Inferior parietal cortex (tissue), 1 donor: Measurements from ENCODE around the gene ATP5F1D.

Experiments
- DNase-seq: peaks from one replicate; pipeline ENCODE4 v3.0.0-alpha.2; 2016; ENCODE audit errors: extremely low spot score

The ATP5F1D gene

DNA sequence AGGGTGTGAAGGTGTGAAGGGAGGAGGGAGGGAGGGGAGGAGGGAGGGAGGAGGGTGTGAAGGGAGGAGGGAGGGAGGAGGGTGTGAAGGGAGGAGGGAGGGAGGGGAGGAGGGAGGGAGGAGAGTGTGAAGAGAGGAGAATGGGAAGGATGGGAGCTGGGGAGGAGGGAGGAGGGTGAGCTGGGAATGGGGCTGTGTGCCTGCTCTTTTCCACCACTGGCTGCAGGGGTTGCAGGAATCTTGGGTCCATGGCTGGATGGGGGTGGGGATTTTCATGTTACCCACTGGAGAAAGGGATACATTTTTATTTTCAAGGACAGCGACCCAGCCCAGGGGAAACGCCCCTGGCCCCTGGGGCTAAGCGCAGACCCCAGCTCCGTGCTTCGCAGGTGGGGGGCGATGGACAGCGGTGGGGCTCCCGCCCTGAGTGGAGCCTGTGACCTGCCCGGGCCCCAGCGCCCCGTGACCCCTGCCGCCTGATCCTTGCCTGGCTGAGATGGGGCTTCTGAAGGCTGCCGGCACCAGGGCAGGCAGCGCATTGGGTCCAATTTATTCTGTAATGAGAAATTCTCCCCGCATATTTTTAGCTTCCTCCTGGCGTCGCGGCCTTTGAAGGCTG is 41.1 kb downstream of the ATP5F1D start:
- DNase-seq: no peak

DNA sequence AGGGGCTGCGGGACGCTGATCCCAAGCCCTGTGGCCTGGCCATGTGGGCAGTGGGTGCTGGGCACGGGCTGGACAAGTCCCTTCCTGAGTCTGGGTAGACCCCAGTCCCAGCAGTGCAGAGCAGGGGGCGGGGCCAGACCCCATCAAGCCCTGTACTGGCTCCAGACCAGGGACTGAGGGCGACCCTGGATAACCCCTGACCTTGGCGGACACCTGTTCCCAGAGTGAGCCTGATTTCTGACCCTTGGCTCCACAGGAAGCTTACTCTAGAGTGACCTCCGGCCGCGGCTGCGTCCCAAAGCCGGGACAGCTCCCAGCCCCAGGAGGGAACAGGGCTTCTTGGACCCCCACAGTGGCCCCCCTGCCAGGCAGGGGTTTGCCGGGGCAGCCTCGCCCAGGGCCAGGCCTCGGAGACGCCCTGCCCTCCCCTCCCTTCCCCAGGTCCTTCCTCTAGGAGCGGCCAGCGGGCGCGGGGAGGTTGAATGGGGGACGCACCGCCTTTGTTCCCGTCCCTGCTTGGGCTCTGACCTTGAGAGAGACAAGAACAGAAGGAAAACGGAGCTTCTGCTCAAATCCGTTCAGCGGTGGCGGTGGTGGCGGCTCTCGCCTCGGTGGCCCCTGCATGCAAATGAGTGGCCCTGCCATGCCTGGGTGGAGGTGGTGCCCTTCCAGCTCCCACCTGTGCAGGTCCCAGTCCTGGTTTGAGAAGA is 41.8 kb downstream of the ATP5F1D start:
- no peak for DNase-seq

DNA sequence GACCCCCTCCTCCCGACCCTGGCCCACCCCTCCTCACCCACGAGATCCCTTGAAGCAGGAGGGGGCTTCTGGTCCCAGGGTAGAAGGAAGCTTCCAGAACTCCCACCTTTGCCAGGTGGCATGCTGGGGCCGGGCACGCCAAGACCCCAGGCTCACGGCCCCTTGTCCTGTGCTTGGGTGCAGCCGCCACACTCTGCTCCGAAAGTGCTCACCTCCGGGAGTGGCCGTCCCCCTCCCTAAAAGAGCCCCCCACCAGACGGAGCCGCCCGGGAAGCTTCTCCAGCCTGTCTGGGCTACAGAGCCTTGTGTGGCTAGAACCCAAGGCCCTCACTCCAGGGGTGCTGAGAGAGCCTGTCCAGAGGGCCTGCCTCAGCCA is 42.4 kb downstream of the ATP5F1D start:
- DNase-seq: no peak

DNA sequence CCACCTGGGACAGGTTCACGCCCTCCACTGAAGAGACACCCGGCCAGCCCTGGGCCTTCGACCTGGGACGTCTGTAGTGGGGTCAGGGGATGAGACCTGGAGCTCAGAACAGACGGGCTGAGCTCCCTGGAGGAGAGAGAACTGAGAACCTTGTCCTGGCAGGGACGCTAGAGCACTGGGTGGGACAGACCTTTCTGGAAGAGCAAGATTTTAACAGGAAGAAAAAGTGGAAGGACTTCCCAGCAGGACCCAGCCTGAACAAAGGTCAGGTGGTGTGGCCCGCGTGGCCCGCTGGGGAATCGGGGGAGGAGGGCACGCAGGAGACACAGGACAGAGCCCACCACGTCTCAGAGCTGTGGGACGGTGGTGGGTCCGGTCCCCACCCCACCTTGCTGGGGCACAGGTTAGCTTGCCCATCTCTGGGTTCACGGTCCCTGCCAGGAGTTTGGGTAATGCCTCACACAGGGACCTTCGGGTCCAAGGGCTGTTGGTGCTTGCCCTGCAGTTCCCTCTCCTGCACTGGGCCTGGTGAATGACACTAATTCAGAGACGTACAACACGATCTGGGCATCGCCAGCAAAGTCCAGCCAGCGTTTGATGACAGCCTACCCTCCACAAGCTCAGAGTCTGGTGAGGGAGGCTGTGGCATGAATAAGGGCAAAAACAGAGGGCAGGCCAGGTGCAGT is 42.9 kb downstream of the ATP5F1D start:
- no peak for DNase-seq

DNA sequence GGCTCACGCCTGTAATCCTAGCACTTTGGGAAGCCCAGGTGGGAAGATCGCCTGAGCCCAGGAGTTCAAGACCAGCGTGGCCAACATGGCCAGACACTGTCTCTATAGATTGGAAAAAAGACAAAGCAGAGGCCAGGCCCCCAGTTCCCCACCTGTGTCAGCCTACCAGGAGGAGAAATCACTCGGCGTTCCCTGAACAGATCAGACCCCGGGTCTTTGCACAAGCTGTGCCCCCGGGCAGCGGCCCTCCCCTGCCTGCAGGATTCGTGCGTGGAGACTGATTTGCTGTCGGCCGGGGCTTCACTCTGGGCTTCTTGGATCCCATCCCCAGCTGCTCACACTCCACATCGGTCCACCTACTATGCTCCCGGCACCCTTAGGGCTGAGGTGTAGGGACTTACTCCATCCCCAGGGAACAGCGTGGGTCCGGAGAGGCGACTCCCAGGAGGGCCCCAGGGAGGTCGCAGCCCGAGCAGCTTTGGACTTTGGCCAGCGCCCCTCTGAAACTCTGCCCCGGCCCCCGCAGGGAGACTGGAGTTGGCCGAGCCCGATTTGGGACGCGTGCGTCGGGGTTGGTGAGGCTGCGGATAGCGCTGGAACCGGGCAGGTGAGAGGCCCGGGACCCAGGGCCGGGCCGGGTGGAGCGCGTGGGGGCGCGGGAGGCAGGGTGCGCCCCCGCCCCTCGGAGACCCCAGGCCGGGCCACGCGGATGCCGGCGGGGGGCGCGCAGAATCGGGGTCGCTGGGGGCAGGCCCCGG is 43.6 kb downstream of the ATP5F1D start:
- no peak for DNase-seq

DNA sequence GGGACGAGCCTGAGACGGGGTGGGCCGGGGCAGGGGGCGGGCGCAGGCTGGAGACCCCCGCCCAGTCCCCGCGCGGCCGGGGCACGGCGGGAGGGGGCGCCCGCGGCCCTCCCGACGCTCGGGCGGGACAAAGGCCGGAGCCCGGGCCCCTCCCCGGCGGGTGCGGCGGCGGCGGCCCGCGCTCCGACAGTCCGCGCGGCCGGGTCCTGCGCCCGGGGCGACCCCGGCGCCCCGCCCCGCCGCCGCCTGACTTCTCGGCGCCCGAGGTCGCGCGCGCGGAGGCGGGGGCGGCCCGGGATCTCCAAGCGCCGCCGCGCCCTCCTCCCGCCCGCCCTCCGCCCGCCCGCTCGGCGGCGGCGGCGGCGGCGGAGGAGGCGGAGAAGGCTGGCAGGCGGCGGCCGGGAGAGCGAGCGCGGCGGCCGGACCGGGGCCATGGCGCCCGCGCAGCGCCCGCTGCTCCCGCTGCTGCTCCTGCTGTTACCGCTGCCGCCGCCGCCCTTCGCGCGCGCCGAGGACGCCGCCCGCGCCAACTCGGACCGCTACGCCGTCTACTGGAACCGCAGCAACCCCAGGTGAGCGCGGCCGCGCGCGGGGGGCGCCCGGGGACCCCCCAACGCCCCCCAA is 44.3 kb downstream of the ATP5F1D start, which contains the start of gene EFNA2:
Gene EFNA2, plus strand, starts transcription at position 137 of the 624 bp plus-strand sequence. Its CDS starts 296 bp downstream, at position 433.
- DNase-seq: no peak

DNA sequence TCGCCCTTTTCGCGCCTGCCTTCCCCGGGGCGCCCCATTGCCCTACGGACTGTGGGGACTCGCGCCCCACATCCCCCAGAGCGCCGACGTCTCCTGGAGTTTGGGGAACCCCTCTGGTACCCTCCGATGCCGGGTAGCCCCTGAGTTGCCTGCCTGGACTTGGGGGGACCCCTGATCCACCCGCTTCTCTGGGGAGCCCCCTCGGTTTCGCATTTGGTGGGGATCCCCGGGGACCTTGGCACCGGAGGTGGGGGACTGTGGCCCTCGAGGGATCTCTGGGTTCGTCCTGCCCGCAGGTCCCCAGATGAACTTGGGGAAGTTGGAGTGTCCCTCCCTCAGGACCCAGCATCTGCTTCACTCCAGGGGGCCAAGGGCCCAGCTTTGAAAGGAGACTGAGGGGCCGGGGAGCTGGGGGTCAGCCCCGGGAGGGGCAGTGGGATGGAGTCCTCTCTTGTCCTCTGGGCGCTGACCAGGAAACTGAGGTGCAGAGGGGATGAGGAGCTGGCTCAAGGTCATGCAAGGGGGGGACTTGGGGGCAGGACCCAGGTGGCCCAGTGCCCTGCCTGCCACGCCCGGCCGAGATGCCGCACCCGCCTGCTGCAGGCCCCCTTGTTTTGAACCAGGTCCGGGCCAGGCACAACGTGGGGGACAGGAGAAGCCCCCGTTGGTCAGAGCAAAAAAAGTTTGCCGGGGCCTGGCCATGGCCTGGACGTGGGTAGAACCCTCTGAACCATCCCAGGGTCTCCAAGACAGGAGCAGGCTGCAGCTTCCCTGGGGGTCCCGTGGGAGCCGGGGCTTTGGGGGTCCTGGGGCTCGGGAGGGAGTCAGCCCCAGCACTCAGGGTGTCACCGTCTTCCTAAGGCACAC is 45.2 kb downstream of the ATP5F1D start:
- DNase-seq: no peak

DNA sequence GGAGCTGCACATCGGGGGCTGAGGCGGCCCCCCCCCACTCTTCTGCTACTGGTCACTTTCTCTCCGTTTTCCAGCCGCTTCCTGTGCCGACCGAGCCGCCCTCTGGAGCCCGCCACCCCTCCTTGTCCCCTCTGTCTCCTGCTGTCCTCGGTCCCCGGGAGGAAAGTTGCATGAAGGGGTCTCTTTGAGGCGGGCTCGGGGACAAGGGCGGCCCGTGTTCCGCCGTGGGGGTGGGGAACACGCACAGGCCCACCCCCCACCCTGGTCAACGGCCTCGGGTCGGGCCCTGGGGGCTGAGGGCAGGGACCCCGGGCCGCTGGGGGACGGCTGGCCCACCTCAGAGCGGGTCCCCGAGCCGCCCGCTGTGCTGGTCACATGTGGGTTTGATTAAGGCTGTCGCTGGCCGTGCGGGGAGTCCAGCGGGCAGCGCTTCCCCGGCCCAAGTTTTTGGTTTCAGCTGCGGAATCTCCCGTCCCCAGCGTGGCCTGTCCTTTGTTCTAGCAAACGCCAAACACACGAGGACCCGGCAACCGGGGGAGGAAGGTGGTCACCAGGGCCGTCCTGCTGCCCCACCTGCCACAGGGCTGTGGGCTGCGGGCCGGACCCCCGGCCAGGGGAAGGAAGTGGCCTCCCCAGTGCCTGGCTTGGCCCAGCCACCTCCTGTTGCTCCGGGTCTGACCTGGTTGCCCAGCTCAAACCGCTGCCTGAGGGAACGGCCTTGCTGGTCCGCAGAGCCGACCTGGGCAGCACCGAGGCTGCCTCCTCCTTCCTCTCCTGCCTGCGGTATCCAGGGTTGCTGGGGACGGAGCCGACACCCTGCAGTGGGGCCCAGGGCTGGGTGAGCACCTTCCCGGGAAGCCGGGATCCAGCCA is 46.0 kb downstream of the ATP5F1D start:
- DNase-seq: no peak

DNA sequence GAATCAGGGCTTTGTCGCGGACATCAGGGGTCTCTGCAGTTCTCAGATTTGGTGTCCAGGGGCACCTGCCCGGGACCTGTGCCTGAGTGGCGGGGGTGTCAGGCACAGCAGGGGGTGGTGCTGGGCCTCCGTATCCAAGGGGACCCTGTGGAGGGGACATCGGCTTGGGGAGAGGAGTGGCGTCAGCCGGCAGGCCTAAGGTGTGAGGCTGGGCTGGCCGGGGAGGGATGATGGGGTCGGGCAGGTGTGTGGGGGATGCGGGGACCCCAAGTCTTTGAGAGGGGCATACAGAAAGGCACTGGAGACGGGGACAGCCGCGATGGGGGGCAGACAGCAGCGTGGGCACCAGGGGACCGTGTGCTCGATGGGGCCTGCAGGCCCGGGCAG is 46.7 kb downstream of the ATP5F1D start:
- no peak for DNase-seq

DNA sequence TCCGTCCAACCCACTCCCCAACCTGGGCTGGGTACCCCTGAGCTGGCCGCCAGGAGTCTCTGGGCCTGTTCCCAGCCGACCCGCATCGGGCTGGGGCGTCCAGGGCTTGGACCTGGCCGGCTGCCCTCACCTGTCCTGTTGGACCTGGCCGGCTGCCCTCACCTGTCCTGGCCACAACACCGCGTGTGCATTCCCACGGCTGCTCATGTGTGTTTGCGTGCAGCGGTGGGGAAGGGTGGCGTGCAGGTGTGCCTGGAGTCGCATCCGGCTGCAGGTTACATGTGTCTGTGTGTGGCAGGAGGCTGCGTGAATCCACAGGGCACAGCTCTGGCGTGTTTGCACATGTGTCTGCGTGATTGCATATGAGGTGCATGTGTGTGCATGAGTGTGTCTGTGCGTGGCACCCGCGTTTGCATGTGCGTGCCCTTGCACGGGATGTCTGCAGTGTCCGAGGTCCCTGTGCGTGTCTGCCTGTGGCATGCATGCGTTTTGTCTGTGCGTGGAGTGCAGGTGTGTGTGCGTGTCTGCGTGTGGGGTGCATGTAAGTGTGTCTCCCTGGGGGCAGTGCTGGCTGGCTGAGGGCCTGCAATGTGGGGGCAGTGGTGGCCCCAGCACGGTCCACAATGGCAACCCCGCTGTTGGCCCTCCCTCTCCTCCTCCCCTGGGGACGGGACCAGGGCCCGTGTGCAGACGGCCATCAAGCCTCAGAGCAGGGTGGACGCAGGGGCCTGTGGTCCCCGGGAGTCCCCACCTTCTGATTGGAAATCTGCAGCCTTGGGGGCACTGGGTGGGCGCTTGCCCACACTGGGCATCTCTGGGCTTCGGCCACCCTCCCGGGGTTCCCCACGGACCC is 47.5 kb downstream of the ATP5F1D start:
- DNase-seq: no peak

DNA sequence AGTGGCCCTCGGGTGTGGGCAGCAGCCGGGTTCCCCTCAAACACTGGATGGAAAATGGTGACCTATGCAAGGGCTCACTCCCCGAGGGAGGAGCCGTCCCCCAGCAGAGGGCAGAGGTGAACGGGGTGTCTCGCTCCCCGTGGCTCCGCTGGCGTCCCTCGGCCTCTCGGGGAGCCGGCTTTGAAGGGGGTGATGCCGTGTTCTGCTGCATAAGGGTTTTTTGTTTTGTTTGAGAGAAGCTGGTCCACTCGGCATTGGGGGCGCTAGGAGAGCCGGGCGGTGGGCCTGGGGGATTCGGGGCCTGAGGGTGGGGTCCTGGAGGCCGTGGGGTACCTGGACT is 48.1 kb downstream of the ATP5F1D start:
- DNase-seq: no peak

DNA sequence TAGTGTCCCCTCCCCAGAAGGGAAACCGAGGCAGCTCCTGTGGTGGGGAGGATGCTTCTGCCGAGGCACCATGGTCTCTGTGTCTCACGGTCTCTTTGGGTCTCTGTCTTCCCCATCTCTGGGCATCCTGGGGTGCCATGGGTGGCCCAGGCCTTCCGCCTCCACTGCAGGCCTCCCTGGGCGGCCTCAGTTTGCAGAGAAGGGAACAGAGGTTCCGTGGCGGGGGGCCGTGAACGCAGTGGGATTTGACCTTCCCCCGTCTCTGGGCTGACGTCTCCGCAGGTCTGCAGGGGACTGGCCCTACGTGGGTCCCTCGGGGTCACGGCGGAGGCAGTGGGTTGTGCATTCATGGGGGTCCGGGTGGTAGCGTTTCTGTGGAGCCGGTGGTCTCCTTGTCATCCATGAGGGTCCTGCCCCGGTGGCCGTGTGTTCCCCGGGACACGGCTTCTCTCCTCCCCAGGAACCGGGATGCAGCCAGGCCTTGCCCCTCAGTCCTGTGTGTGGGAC is 48.7 kb downstream of the ATP5F1D start:
- DNase-seq: no peak

DNA sequence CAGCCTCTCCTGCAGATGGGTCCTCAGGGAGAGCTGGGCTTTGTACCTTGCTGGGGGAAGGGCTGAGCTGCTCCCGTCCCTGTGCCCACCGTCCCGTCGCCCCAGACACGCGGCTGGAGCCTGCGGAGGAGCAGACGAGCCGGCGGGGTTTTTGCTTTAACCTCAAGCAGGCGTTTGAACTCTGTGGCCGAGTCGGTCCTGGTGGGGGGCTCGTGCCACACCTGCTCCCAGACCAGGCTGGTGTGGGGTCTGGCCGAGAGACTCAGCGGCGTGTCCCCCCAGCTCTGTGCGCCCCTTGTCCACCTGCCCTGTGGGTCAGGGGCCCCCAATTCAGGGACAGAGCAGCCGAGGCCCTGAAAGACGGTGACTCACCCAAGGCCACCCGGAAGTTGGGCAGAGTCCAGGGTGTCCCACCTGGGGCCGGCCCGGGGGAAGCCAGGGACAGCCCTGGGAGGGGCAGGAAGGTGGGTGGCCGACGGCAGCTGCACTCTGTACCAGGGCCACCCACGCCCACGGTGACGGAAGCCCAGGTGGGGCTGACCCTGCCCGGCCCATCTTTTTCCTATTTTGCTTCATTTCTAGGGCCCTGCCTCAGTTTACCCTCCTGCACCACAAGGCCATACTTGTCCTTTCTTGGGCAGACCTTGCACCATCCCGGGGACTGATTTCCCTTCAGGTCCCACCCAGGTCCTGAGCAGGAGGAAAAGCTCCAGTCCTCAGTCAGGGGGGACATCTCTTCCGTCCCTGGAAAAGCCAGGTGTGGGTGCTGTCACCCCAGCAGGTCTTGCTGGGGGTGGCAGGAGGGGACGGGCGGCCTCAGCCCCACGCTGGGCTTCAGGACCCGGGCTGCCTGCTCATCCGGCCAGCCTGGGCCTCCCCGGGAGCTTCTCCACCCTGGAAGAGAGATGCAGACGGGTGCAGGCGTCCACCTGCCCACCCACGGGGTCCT is 49.4 kb downstream of the ATP5F1D start:
- DNase-seq: no peak

DNA sequence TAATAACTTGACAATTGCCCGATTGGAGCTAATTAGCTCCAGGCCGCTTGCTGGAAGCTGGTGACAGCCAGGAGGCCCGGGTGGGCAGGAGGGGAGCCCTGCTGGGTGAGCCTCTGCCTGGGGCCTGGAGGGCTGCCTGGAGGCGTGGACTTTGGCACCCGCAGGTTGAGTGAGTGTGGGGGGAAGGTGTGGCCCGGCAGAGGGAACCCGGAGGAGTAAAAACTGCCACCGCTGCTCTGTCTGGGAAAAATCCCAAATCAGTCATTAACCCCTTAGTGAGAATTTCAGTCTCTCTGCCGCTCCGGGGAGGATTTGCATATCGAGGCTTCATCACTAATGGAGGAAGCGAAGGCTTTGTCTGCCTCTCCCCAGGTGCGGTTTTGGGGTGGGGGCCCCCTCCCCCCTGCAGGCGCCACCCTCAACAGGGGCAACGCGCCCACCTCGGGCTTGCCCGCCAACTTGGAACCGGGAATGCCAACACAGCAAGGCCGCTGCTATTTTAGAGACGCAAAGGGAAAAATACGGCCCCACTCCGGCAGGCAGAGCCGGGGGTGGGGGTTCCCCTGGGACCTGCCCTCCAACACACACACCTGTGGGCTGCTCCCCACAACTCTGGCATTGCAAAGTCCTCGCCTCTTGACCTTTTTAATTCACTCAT is 50.3 kb downstream of the ATP5F1D start:
- no peak for DNase-seq

DNA sequence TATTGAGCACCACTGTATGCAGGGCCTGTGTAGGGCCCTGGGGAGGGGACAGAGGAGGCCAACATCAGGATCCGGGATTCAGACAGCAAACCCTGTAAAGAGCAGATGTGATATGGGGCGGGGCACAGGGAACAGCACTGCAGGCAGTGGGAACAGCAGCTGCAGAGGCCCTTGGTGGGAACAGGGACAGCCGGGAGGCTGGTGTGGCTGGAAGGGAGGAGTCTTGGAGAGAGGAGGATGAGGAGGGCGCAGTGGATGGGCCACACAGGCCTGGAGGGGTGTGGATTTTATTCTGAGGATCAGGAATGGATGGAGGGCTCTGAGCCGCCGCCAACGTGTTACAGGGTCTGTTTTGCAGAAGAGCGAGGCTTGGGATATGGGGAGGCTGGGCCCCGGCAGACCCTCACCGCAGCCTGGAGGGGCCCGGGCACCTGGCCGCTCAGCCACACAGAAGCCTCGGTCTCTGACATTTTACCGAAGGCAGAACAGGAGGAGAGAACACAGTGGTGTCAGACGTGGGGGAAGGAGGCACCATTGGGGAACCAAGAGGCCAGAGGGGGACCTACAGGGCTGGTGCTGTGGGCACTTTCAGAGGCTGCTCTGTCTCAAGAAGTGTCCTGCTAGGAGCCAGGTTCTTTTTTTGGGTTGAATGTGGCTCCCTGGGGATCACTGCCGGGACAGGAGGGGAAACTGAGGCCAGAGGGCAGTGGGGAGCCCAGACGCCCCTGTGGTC is 51.0 kb downstream of the ATP5F1D start:
- DNase-seq: no peak

DNA sequence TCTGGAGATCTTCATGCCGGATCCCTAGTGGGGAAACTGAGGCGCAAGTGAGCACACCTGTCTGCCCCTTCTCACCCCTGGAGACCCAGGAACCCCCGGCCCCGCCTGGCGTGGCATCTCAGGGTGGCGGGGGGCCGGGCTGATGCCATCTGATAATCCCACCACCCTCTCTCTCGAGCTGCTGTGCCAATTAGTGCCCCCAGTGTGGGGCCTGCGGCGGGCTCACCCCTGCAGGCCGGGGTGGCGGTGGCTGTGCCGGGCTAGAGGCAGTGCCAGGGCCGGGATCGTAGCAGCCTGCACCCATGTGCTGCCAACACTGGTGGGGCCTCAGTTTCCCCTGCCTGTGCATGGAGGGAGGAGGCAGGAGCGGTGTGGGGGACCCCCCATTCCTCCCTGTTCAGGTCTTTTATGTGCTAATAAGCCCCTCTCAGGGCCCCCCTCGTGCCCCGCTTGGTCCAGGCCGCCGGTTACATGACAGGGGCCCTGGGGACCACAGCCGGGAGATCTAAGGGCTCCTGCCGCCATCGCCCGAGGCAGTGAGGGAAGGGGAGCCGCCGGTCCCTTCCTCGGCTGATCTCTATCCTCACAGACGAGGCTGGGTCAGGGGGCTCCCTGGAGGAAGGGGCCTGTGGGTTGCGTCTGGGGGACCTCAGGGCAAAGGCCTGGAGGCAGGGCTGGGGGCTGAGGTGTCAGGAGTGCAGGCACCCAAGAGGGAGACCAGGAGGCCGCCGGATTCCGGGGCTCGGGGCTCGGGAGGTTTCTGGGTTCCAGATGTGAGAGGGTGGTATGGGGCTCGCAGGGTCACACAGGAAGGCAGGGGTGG is 52.4 kb downstream of the ATP5F1D start:
- no peak for DNase-seq
